Gastroesophageal sphincter (tissue), 3 donors: Measurements from ENCODE around the gene FH.

ENCODE experiments used
- EP300 ChIP-seq: sonication (generic); formaldehyde crosslinking; IDR thresholded peaks from one replicate; pipeline ENCODE4 v1.6.1; 2017; ENCODE audit warnings: antibody characterized with exemption, mild to moderate bottlenecking
- TF ChIP-seq, protein P1 (sequence below), 4 experiments: fragments of 200-600 bp in 2 of 4; fragments of 450-650 bp in 2 of 4; sonication (generic) in 1 of 4; IDR thresholded peaks; one replicate each; pipeline ENCODE4 v1.5.1; 2017 to 2019; ENCODE audit warnings: antibody characterized with exemption in 4 of 4, mild to moderate bottlenecking in 2 of 4, moderate library complexity in 2 of 4

- TF ChIP-seq, protein P1, sequence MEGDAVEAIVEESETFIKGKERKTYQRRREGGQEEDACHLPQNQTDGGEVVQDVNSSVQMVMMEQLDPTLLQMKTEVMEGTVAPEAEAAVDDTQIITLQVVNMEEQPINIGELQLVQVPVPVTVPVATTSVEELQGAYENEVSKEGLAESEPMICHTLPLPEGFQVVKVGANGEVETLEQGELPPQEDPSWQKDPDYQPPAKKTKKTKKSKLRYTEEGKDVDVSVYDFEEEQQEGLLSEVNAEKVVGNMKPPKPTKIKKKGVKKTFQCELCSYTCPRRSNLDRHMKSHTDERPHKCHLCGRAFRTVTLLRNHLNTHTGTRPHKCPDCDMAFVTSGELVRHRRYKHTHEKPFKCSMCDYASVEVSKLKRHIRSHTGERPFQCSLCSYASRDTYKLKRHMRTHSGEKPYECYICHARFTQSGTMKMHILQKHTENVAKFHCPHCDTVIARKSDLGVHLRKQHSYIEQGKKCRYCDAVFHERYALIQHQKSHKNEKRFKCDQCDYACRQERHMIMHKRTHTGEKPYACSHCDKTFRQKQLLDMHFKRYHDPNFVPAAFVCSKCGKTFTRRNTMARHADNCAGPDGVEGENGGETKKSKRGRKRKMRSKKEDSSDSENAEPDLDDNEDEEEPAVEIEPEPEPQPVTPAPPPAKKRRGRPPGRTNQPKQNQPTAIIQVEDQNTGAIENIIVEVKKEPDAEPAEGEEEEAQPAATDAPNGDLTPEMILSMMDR (IDR thresholded peaks at IDR 0.05), result no peak
- TF ChIP-seq EP300, result no peak
Measured at GRCh38 chr1:241520080-241520465, 518 bp upstream of the FH start.
